Mesenchymal stem cell (in vitro differentiated cells and primary cell): ENCODE results near the gene ANKS1A.
A peak's percentile ranks its signal among the peaks of the same experiment; 100 is the strongest.

Experiments used
- DNase-seq: peaks from one replicate; pipeline ENCODE4 v3.0.0-alpha.2; 2013
- H2AFZ ChIP-seq: one replicate; pipeline ENCODE4 v1.6.1; 2013; ENCODE audit warnings: low read depth, mild to moderate bottlenecking, control low read depth, inconsistent platforms, low read length, moderate library complexity
- H2AK5ac ChIP-seq: 2 replicates; pipeline ENCODE4 v1.6.1; 2013; ENCODE audit warnings: low read length, moderate library complexity, mild to moderate bottlenecking, inconsistent platforms; ENCODE audit not compliant: severe bottlenecking
- H2BK120ac ChIP-seq: one replicate; pipeline ENCODE4 v1.6.1; 2013; ENCODE audit warnings: low read depth, mild to moderate bottlenecking, inconsistent platforms, low read length, moderate library complexity
- H2BK12ac ChIP-seq, 2 experiments: one replicate each; pipeline ENCODE4 v1.6.1; 2013; ENCODE audit warnings: inconsistent platforms in 2 of 2, low read length in 2 of 2, mild to moderate bottlenecking in 2 of 2, moderate library complexity in 2 of 2, control low read depth in 1 of 2
- H2BK15ac ChIP-seq: one replicate; pipeline ENCODE4 v1.6.1; 2013; ENCODE audit warnings: mild to moderate bottlenecking, low read depth, inconsistent platforms; ENCODE audit not compliant: poor library complexity, severe bottlenecking
- H2BK5ac ChIP-seq: 2 replicates; pipeline ENCODE4 v1.6.1; 2013; ENCODE audit warnings: low read depth, mild to moderate bottlenecking, low read length, control low read depth, inconsistent platforms; ENCODE audit not compliant: poor library complexity, severe bottlenecking
- H3K14ac ChIP-seq, 2 experiments: one replicate each; pipeline ENCODE4 v1.6.1; 2013; ENCODE audit warnings: inconsistent platforms in 2 of 2, low read length in 2 of 2, control low read depth in 1 of 2, mild to moderate bottlenecking in 1 of 2, moderate library complexity in 1 of 2
- H3K18ac ChIP-seq, 2 experiments: one replicate each; pipeline ENCODE4 v1.6.1; 2013; ENCODE audit warnings: inconsistent platforms in 2 of 2, low read length in 2 of 2, control low read depth in 1 of 2, low read depth in 1 of 2, mild to moderate bottlenecking in 1 of 2
- H3K23ac ChIP-seq, 2 experiments: one replicate each; pipeline ENCODE4 v1.6.1; 2013; ENCODE audit warnings: inconsistent platforms in 2 of 2, low read length in 2 of 2, mild to moderate bottlenecking in 2 of 2, moderate library complexity in 2 of 2, control low read depth in 1 of 2
- H3K27ac ChIP-seq: 2 replicates; pipeline ENCODE4 v1.5.1; 2013; ENCODE audit warnings: mild to moderate bottlenecking, moderate library complexity, low read length, control low read depth, inconsistent platforms; ENCODE audit not compliant: poor library complexity, severe bottlenecking
- H3K27me3 ChIP-seq, 2 experiments: 2 replicates each; pipeline versions ENCODE4 v1.6.1 to v1.7.0; 2013; ENCODE audit warnings: low read length in 2 of 2, mild to moderate bottlenecking in 2 of 2, moderate library complexity in 2 of 2, control low read depth in 1 of 2, inconsistent platforms in 1 of 2; ENCODE audit not compliant: control insufficient read depth in 1 of 2, insufficient read depth in 1 of 2
- H3K36me3 ChIP-seq, 2 experiments: 2 replicates each; pipeline versions ENCODE4 v1.6.1 to v1.7.0; 2013; ENCODE audit warnings: low read length in 2 of 2, control low read depth in 1 of 2, inconsistent platforms in 1 of 2, low read depth in 1 of 2, mild to moderate bottlenecking in 1 of 2; ENCODE audit not compliant: insufficient read depth in 2 of 2, control insufficient read depth in 1 of 2
- H3K4ac ChIP-seq, 2 experiments: one replicate each; pipeline ENCODE4 v1.6.1; 2013; ENCODE audit warnings: inconsistent platforms in 2 of 2, low read length in 2 of 2, mild to moderate bottlenecking in 2 of 2, moderate library complexity in 2 of 2, control low read depth in 1 of 2, low read depth in 1 of 2
- H3K4me1 ChIP-seq: 2 replicates; pipeline ENCODE4 v1.6.1; 2013; ENCODE audit warnings: low read depth, low read length, control low read depth; ENCODE audit not compliant: control insufficient read depth, insufficient read depth
- H3K4me2 ChIP-seq: 2 replicates; pipeline ENCODE4 v1.6.1; 2013; ENCODE audit warnings: low read length, mild to moderate bottlenecking, inconsistent platforms; ENCODE audit not compliant: poor library complexity, severe bottlenecking
- H3K4me3 ChIP-seq, 2 experiments: 2 replicates each; pipeline versions ENCODE4 v1.5.1 to v1.7.0; 2013; ENCODE audit warnings: low read length in 2 of 2, mild to moderate bottlenecking in 2 of 2, control low read depth in 1 of 2, low read depth in 1 of 2; ENCODE audit not compliant: insufficient read depth in 1 of 2
- H3K79me1 ChIP-seq: replicated peaks from 2 replicates; pipeline ENCODE4 v1.6.1; 2013; ENCODE audit warnings: mild to moderate bottlenecking, control low read depth, low read length, inconsistent platforms; ENCODE audit not compliant: poor library complexity, severe bottlenecking
- H3K9ac ChIP-seq: 2 replicates; pipeline ENCODE4 v1.7.0; 2013; ENCODE audit warnings: mild to moderate bottlenecking, low read length, moderate library complexity
- H3K9me3 ChIP-seq: 2 replicates; pipeline ENCODE4 v1.7.0; 2013; ENCODE audit warnings: mild to moderate bottlenecking, low read length; ENCODE audit not compliant: control insufficient read depth
- H4K8ac ChIP-seq: one replicate; pipeline ENCODE4 v1.6.1; 2013; ENCODE audit warnings: inconsistent platforms, mild to moderate bottlenecking, low read length, moderate library complexity
- H4K91ac ChIP-seq: one replicate; pipeline ENCODE4 v1.6.1; 2013; ENCODE audit warnings: mild to moderate bottlenecking, low read length, inconsistent platforms
- WGBS: methylation state at CpG from one replicate; pipeline ENCODE4 v1.1.7; 2013; ENCODE audit warnings: mixed read lengths; 5-methylcytosine and 5-hydroxymethylcytosine counted together

Gene ANKS1A

GRCh38 chr6:35026434-35027222 lies 137.6 kb downstream of the ANKS1A start:
- 64% methylated on average over 4 of the region's 5 CpGs for WGBS
- no peak for DNase-seq
- H3K4ac ChIP-seq = no peak overlapping the region

GRCh38 chr6:35027807-35028206 lies 138.8 kb downstream of the ANKS1A start:
- Histone ChIP-seq H3K36me3 (peaks cover 0 to 5% of the 10 kb centered on the region in 2 experiments), H2BK15ac (no peak overlapping the region), H3K14ac (no peak overlapping the region), H2BK5ac (no peak overlapping the region), H3K79me1 (peaks cover 23% of the 10 kb centered on the region), H3K4me3 (no peak overlapping the region), H2AK5ac (no peak overlapping the region), H3K4me1 (peaks cover 6% of the 10 kb centered on the region), H3K9me3 (no peaks in the 10 kb centered on the region), H2AFZ (no peak overlapping the region), H4K91ac (no peak overlapping the region), H4K8ac (no peak overlapping the region), H3K27me3 (no peaks in the 10 kb centered on the region), H3K4ac (no peak overlapping the region), H3K27ac (no peak overlapping the region), H3K18ac (no peak overlapping the region), H3K23ac (no peak overlapping the region), H3K4me2 (no peak overlapping the region), H2BK120ac (no peak overlapping the region), H3K9ac (no peak overlapping the region), H2BK12ac (no peak overlapping the region)
- no peak for DNase-seq
- WGBS = 92% methylated on average over 2 of the region's 2 CpGs

More at GRCh38 chr6:35026434-35027222, 137.6 kb downstream of the ANKS1A start:
- H3K79me1 ChIP-seq = peaks cover 21% of the 10 kb centered on the region
- H3K14ac ChIP-seq = no peak overlapping the region
- no peaks in the 10 kb centered on the region for H3K27me3 ChIP-seq
- H4K91ac ChIP-seq = no peak overlapping the region
- no peak overlapping the region for H4K8ac ChIP-seq
- no peak overlapping the region for H2BK5ac ChIP-seq
- H3K4me3 ChIP-seq = no peak overlapping the region
- no peak overlapping the region for H3K23ac ChIP-seq
- no peak overlapping the region for H3K4me2 ChIP-seq
- no peak overlapping the region for H3K18ac ChIP-seq
- H2AK5ac ChIP-seq = no peak overlapping the region
- peaks cover 4 to 5% of the 10 kb centered on the region in 2 experiments for H3K36me3 ChIP-seq
- H2AFZ ChIP-seq = no peak overlapping the region
- no peaks in the 10 kb centered on the region for H3K9me3 ChIP-seq
- no peak overlapping the region for H2BK12ac ChIP-seq
- H3K9ac ChIP-seq = peak overlapping the region; percentile 2
- peak overlapping the region; percentile 44 for H2BK15ac ChIP-seq
- peaks cover 6% of the 10 kb centered on the region for H3K4me1 ChIP-seq
- H2BK120ac ChIP-seq = no peak overlapping the region
- H3K27ac ChIP-seq = no peak overlapping the region

GRCh38 chr6:35028781-35029769 lies 140.0 kb downstream of the ANKS1A start:
- Histone ChIP-seq H3K27me3 (no peaks in the 10 kb centered on the region), H3K18ac (no peak overlapping the region), H4K91ac (no peak overlapping the region), H3K14ac (no peak overlapping the region), H2BK120ac (no peak overlapping the region), H3K4ac (no peak overlapping the region), H3K79me1 (peaks cover 21% of the 10 kb centered on the region), H3K4me3 (no peak overlapping the region), H3K36me3 (peaks cover 2 to 5% of the 10 kb centered on the region in 2 experiments), H2BK12ac (no peak overlapping the region), H4K8ac (no peak overlapping the region), H3K4me1 (peaks cover 6% of the 10 kb centered on the region), H3K27ac (no peak overlapping the region), H2BK5ac (no peak overlapping the region), H2AK5ac (no peak overlapping the region), H3K4me2 (no peak overlapping the region), H3K9me3 (no peaks in the 10 kb centered on the region), H3K23ac (no peak overlapping the region), H3K9ac (no peak overlapping the region), H2AFZ (no peak overlapping the region), H2BK15ac (no peak overlapping the region)
- 97% methylated on average over 3 of the region's 9 CpGs for WGBS
- DNase-seq = peak; percentile 60

GRCh38 chr6:35030099-35030498 lies 141.0 kb downstream of the ANKS1A start:
- Histone ChIP-seq H2BK12ac (no peak overlapping the region), H3K9me3 (no peaks in the 10 kb centered on the region), H2BK120ac (no peak overlapping the region), H3K18ac (no peak overlapping the region), H3K79me1 (peaks cover 28% of the 10 kb centered on the region), H4K91ac (no peak overlapping the region), H2AFZ (no peak overlapping the region), H3K14ac (no peak overlapping the region), H3K9ac (no peak overlapping the region), H2BK15ac (no peak overlapping the region), H3K4me2 (no peak overlapping the region), H3K27ac (no peak overlapping the region), H3K4me3 (no peak overlapping the region), H2AK5ac (no peak overlapping the region), H3K4ac (no peak overlapping the region), H3K4me1 (peaks cover 6% of the 10 kb centered on the region), H3K36me3 (peaks cover 5 to 6% of the 10 kb centered on the region in 2 experiments), H4K8ac (no peak overlapping the region), H3K27me3 (no peaks in the 10 kb centered on the region), H2BK5ac (no peak overlapping the region), H3K23ac (no peak overlapping the region)
- DNase-seq = no peak
- no CpG with 5 or more reads among the region's 2 CpGs for WGBS
